HG03064 (cell line): Measurements from ENCODE around the gene DNM2.
"Not testable (repeated sequence)": the region's sequence is repeated elsewhere in the genome, so short reads cannot be mapped to it uniquely, and the experiment has no call there.

Source experiments
- ATAC-seq: cut with Tn5 transposase; IDR thresholded peaks from one replicate; pipeline ENCODE4 v1.9.1; 2021; ENCODE audit warnings: low read depth; ENCODE audit not compliant: unreplicated experiment

DNM2 gene

GRCh38 chr19:10830931-10831779 is 113.3 kb downstream of the DNM2 start:
- no peak for ATAC-seq

- no peak for ATAC-seq
These were observed 114.4 kb downstream of the DNM2 start for GRCh38 chr19:10831987-10832938.

GRCh38 chr19:10832939-10833296 is 115.0 kb downstream of the DNM2 start:
- no peak for ATAC-seq

- no peak for ATAC-seq
These were observed 117.3 kb downstream of the DNM2 start for GRCh38 chr19:10835089-10835753.

- ATAC-seq = no peak
These were observed 118.0 kb downstream of the DNM2 start, which contains the start of gene TMED1 for GRCh38 chr19:10835754-10836478. TSS of gene TMED1 (minus strand) at chr19:10836212. CDS start at chr19:10836191, 21 bp downstream.

- no peak for ATAC-seq
These were observed 118.8 kb downstream of the DNM2 start for GRCh38 chr19:10836479-10837330.

GRCh38 chr19:10837649-10838048 is 119.8 kb downstream of the DNM2 start:
- ATAC-seq = not testable (repeated sequence)

- no peak for ATAC-seq
These were observed 120.5 kb downstream of the DNM2 start for GRCh38 chr19:10838377-10838776.

- ATAC-seq = no peak
These were observed 121.5 kb downstream of the DNM2 start for GRCh38 chr19:10839114-10840050.

- ATAC-seq = no peak
These were observed 124.9 kb downstream of the DNM2 start for GRCh38 chr19:10842788-10843187.

GRCh38 chr19:10846500-10847202 is 128.8 kb downstream of the DNM2 start:
- no peak for ATAC-seq

- ATAC-seq = no peak
These were observed 130.5 kb downstream of the DNM2 start, which contains the start of gene C19orf38 for GRCh38 chr19:10848230-10848856. TSS of gene C19orf38 (plus strand) at chr19:10848415. CDS start at chr19:10848509, 94 bp downstream.

GRCh38 chr19:10850631-10851030 is 132.8 kb downstream of the DNM2 start:
- no peak for ATAC-seq

GRCh38 chr19:10852098-10852800 is 134.4 kb downstream of the DNM2 start:
- ATAC-seq = no peak

GRCh38 chr19:10852941-10853340 is 135.1 kb downstream of the DNM2 start:
- no peak for ATAC-seq

- no peak for ATAC-seq
These were observed 136.6 kb downstream of the DNM2 start for GRCh38 chr19:10854350-10855089.
